Retinal pigment epithelial cell (primary cell): ENCODE measurements around the gene WFDC13.
"Not testable (repeated sequence)": the region's sequence is repeated elsewhere in the genome, so short reads cannot be mapped to it uniquely, and the experiment has no call there.

Experiments
- DNase-seq: peaks from one replicate; pipeline ENCODE4 v3.0.0-alpha.2; 2010; ENCODE audit warnings: low read depth
- H3K4me3 ChIP-seq: 2 replicates; pipeline ENCODE4 v1.5.1; 2011; ENCODE audit warnings: mild to moderate bottlenecking, low read length, control low read depth, moderate library complexity
- TF ChIP-seq, protein P1 (sequence below): conservative IDR thresholded peaks from 2 replicates; pipeline ENCODE4 v1.5.1; 2011; ENCODE audit warnings: low read depth, low read length, control low read depth, inconsistent platforms

Gene WFDC13

DNA sequence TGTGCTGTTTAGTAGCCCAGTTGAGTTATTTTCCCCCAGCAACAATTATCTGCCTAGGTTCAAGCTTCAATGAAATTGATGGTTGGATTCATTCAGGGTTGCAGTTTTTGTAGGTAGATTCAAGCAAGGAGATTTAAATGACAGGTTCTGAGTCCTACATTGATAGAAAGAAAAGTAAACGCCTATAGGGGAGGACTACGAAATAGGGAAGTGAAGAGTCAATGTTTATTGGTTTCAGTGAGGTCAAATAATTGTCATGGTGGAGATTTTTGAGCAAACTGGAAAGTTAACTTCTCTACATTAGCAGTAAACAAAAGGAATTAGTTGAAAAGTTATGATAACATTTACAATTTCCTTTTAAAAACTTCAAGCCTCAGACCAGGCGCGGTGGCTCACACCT is 734 bp upstream of the WFDC13 start:
- no peak overlapping the region for H3K4me3 ChIP-seq
- DNase-seq, result no peak
- TF ChIP-seq, protein P1, sequence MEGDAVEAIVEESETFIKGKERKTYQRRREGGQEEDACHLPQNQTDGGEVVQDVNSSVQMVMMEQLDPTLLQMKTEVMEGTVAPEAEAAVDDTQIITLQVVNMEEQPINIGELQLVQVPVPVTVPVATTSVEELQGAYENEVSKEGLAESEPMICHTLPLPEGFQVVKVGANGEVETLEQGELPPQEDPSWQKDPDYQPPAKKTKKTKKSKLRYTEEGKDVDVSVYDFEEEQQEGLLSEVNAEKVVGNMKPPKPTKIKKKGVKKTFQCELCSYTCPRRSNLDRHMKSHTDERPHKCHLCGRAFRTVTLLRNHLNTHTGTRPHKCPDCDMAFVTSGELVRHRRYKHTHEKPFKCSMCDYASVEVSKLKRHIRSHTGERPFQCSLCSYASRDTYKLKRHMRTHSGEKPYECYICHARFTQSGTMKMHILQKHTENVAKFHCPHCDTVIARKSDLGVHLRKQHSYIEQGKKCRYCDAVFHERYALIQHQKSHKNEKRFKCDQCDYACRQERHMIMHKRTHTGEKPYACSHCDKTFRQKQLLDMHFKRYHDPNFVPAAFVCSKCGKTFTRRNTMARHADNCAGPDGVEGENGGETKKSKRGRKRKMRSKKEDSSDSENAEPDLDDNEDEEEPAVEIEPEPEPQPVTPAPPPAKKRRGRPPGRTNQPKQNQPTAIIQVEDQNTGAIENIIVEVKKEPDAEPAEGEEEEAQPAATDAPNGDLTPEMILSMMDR, result no peak

DNA sequence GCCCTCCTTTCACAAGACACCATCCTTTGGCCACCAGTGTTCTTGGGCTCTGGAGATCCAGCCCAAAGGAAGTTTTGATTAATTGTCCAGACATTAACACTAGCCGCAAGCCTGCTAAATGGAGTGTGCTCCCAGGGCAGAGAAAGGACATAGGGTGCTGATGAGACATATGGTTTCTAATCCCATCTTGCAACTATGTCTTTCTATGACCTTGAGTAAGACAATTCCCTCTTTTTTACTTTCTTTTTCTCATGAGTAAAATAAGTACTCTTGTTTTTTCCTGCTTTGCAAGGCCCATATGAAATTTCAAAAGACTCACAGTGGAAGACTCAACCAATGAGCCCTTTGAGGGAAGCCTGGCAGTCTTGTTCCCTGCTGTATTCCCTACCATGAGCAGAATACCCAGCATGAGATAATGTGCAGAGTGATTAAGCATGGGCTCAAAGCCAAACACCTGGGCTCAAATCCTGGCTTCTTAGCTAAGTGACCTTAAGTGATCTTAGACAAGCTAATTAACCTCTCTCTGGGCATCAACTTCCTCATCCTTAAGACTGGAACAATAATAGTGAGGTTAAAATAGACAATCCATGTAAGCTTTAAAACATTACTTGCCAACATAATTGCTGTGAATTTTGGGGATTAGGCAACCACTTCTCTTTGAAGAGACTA is 3.3 kb downstream of the WFDC13 start, which contains the start of gene WFDC10B:
Gene WFDC10B (minus strand): TSS at position 51 of the 669 bp plus-strand sequence. CDS start 19,027 bp downstream, outside the sequence.
- no peak within 1 kb of the TSS for H3K4me3 ChIP-seq
- TF ChIP-seq, protein P1, result no peak
- no peak for DNase-seq

GRCh38 chr20:45716141-45716688 is 14.4 kb downstream of the WFDC13 start:
- not testable (repeated sequence) for H3K4me3 ChIP-seq, DNase-seq

DNA sequence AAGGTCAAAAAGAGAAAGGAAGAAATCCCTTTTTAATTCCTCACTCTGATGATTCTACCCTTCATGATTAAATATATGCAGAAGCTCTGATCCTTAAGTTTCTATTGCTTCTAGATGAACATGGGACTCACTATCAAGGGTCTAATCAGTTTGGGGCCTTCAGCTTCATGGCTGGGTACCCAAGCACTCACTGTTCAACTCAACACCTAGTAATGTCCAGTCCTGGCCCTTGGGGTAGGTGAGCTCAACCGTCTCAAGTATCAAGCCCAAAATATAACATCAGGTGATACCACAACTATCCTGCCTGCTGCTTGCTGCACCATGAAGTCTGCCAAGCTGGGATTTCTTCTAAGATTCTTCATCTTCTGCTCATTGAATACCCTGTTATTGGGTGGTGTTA is 20.2 kb downstream of the WFDC13 start, which contains the start of gene SPINT4:
Gene SPINT4 (plus strand): TSS at position 301 of the 400 bp plus-strand sequence. CDS start 21 bp downstream, at position 322.
- no peak within 1 kb of the TSS for H3K4me3 ChIP-seq
- TF ChIP-seq, protein P1, result no peak
- no peak for DNase-seq

GRCh38 chr20:45725134-45725533 is 23.3 kb downstream of the WFDC13 start:
- TF ChIP-seq, protein P1, result no peak
- H3K4me3 ChIP-seq, result no peak overlapping the region
- no peak for DNase-seq

DNA sequence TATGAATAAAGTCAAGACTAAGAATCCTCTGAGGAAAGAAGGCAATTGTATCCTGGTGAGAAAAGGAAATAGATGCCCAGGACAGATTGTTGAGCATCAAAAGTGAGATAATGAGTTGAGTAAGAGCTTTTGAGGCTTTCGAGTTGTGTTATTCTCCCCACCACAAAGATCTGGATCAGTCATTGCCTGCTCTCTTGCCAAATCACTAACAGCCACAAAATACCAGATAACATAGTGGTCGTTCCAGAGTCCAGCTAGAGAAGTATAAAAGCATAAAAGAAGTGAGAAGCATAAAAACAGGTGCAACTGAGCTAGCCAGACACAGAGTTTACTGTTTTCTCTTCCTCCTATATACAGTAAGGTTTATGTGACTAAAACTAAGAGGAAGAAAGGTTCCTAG is 25.2 kb downstream of the WFDC13 start:
- TF ChIP-seq, protein P1, result no peak

GRCh38 chr20:45732199-45732598 is 30.4 kb downstream of the WFDC13 start:
- no peak for DNase-seq
- H3K4me3 ChIP-seq, result no peak overlapping the region
- TF ChIP-seq, protein P1, result no peak

More for the DNA sequence above, 25.2 kb downstream of the WFDC13 start:
- no peak overlapping the region for H3K4me3 ChIP-seq
- DNase-seq, result no peak
